ENCODE results near the gene POMGNT1. TPM values are rescaled to one million over a fixed set of nuclear protein-coding genes. Genes with fewer than 3 reads are reported as not detected.

Gene POMGNT1
- total RNA-seq, 1 donor from 2014 or later = 142 TPM

DNA sequence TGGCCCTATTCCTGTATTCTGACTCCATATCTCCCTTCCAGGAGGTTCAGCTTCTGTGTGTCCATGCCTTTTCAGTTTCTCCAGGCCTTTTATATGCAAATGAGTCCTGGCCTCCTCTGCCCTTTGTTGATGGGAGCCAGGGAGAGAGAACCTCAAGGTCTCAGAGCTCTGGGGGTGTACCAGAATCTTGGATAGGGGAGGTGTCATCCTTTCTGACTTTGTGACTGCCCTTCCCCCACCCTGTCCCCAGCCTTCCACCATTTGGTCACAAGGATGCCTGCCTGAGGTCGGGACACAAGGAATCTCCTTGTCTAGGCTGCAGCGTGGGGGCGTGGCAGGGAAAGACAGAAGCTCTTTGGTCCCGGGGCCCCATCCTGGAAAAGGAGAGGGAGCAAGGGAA is 23.5 kb upstream of the POMGNT1 start:
- Histone ChIP-seq H3K27me3 (ENCODE audit: low read depth) (no peaks in the 10 kb centered on the region), H3K36me3 (peaks cover 7% of the 10 kb centered on the region), H3K4me1 (peaks cover 21% of the 10 kb centered on the region), H3K4me3 (no peak overlapping the region), H3K27ac (replicated peaks) (peak overlapping the region; percentile 30), H3K9me3 (replicated peaks) (no peaks in the 10 kb centered on the region)
- TF ChIP-seq, protein P1, sequence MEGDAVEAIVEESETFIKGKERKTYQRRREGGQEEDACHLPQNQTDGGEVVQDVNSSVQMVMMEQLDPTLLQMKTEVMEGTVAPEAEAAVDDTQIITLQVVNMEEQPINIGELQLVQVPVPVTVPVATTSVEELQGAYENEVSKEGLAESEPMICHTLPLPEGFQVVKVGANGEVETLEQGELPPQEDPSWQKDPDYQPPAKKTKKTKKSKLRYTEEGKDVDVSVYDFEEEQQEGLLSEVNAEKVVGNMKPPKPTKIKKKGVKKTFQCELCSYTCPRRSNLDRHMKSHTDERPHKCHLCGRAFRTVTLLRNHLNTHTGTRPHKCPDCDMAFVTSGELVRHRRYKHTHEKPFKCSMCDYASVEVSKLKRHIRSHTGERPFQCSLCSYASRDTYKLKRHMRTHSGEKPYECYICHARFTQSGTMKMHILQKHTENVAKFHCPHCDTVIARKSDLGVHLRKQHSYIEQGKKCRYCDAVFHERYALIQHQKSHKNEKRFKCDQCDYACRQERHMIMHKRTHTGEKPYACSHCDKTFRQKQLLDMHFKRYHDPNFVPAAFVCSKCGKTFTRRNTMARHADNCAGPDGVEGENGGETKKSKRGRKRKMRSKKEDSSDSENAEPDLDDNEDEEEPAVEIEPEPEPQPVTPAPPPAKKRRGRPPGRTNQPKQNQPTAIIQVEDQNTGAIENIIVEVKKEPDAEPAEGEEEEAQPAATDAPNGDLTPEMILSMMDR (IDR thresholded peaks at IDR 0.05; ENCODE audit: borderline replicate concordance) = no peak
- peak; percentile 20 for DNase-seq
- intact Hi-C loops (cut with micrococcal nuclease) = no loop called here

DNA sequence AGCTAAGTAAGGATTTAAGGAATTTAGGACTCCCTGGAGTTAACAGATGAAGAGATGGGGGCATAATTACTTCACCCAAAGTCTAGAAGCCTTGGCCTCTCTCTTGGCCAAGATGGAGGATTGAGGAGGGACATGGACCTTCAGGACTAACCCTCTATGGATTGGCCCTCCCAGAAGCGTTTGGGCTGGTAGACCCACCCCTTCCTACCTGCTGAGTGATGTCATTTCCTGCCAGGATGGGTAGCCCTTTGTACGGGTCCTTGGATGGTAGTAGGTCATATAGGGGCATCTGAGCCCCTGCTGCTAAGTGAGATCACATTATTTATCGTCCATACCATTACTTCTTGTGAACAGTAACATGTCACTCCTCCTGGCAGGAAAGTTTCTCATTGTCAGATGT is 22.6 kb upstream of the POMGNT1 start:
- TF ChIP-seq, protein P1 (IDR thresholded peaks at IDR 0.05; ENCODE audit: borderline replicate concordance) = no peak
- Histone ChIP-seq H3K36me3 (peaks cover 12% of the 10 kb centered on the region), H3K9me3 (replicated peaks) (no peaks in the 10 kb centered on the region), H3K4me3 (no peak overlapping the region), H3K27ac (replicated peaks) (no peak overlapping the region), H3K27me3 (ENCODE audit: low read depth) (no peaks in the 10 kb centered on the region), H3K4me1 (peaks cover 21% of the 10 kb centered on the region)
- intact Hi-C loops (cut with micrococcal nuclease) = no loop called here
- no peak for DNase-seq

DNA sequence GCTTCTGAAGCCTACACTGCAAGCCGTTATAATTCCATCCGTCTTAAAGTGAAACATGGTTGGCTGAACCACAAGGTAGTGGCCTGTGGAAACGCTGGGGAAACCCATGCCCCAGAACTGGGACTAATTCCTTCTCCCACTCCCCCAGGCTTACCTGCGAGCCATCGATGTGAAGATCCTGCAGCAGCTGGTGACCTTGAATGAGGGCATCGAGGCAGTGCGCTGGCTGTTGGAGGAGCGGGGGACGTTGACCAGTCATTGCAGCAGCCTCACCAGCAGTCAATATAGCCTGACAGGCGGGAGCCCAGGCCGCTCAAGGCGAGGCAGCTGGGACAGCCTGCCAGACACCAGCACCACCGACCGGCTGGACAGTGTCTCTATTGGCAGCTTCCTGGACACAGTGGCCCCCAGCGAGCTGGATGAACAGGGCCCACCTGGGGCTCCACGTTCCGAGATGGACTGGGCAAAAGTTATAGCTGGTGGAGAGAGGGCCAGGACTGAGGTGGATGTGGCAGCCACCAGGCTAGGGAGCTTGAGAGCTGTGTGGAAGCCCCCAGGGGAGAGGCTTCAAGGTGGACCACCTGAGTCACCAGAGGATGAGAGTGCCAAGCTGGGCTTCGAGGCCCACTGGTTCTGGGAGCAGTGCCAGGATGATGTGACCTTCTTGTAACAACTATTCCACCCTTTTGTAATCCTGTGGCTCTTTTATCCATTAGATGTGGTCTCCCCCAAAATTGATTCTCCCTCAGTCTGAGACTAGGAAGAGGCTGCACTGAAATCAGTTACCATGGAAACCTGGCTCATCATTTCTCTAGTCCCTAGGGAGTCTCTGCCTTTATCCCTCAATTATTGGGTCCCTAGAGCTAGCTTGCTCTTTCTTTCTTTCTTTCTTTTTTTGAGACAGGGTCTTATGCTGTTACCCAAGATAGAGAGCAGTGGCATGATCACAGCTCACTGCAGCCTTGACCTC is 21.6 kb upstream of the POMGNT1 start:
- Histone ChIP-seq H3K27ac (replicated peaks) (no peak overlapping the region), H3K4me3 (no peak overlapping the region), H3K36me3 (peaks cover 12% of the 10 kb centered on the region), H3K9me3 (replicated peaks) (no peaks in the 10 kb centered on the region), H3K4me1 (peaks cover 21% of the 10 kb centered on the region), H3K27me3 (ENCODE audit: low read depth) (no peaks in the 10 kb centered on the region)
- intact Hi-C loops (cut with micrococcal nuclease) = no loop called here
- TF ChIP-seq, protein P1 (IDR thresholded peaks at IDR 0.05; ENCODE audit: borderline replicate concordance) = no peak
- no peak for DNase-seq

DNA sequence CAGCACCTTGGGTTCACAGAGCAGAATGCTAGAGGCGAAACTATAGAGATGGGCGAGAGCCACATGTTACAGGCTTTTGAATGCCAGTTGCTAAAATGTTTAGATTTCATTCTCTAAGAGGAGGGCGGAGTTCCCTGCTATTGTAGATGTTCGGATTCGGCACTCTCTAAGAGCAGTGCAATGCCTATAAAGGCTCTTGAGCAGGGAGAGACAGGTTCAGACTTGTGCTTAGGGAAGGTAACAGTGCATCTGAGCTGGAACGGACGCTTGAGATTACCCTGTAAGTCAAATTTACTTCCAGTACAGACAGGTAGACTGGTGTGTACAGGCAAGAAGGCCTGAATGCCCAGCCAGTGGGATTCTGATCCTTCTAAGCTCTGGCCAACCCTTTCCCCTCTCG is 20.2 kb upstream of the POMGNT1 start:
- H3K27me3 ChIP-seq (ENCODE audit: low read depth) = no peaks in the 10 kb centered on the region
- H3K36me3 ChIP-seq = peaks cover 12% of the 10 kb centered on the region
- H3K27ac ChIP-seq (replicated peaks) = no peak overlapping the region
- H3K9me3 ChIP-seq (replicated peaks) = no peaks in the 10 kb centered on the region
- TF ChIP-seq, protein P1 (IDR thresholded peaks at IDR 0.05; ENCODE audit: borderline replicate concordance) = no peak
- H3K4me3 ChIP-seq = no peak overlapping the region
- intact Hi-C loops (cut with micrococcal nuclease) = no loop called here
- H3K4me1 ChIP-seq = peaks cover 17% of the 10 kb centered on the region
- no peak for DNase-seq

DNA sequence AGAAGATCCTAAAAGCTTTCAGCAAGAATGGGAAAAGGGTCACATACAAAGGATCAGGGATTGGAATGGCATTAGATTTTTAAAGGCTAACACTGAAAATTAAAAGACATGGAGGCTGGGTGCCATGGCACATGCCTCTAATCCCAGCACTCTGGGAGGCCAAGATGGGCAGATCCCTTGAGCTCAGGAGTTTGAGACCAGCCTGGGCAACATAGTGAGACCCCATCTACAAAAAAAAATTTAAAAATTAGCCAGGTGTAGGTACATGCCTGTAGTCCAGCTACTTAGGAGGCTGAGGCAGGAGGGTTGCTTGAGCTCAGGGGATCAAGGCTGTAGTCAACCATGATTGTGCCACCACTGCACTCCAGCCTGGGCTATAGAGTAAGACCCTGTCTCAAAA is 17.3 kb upstream of the POMGNT1 start:
- Histone ChIP-seq H3K4me1 (peaks cover 4% of the 10 kb centered on the region), H3K27me3 (ENCODE audit: low read depth) (no peaks in the 10 kb centered on the region), H3K36me3 (peaks cover 12% of the 10 kb centered on the region), H3K9me3 (replicated peaks) (no peaks in the 10 kb centered on the region), H3K4me3 (no peak overlapping the region), H3K27ac (replicated peaks) (no peak overlapping the region)
- intact Hi-C loops (cut with micrococcal nuclease) = no loop called here
- no peak for DNase-seq
- TF ChIP-seq, protein P1 (IDR thresholded peaks at IDR 0.05; ENCODE audit: borderline replicate concordance) = no peak

Measured in left ventricle myocardium inferior (tissue), 1 donor.